Inferior parietal cortex (tissue), 1 donor: Measurements from ENCODE around the gene LYRM2.

Experiments used
- DNase-seq: peaks from one replicate; pipeline ENCODE4 v3.0.0-alpha.2; 2016; ENCODE audit errors: extremely low spot score

LYRM2 gene

GRCh38 chr6:89638320-89639195, at the start of gene LYRM2:
LYRM2 (minus strand) TSS chr6:89638747; CDS start chr6:89638716, 31 bp downstream.
- DNase-seq = peak; percentile 95

- no peak for DNase-seq
Observed at GRCh38 chr6:89688328-89688727, 49.8 kb upstream of the LYRM2 start.

- no peak for DNase-seq
Observed at GRCh38 chr6:89685311-89685710, 46.8 kb upstream of the LYRM2 start.

- DNase-seq = no peak
Observed at GRCh38 chr6:89682991-89683390, 44.4 kb upstream of the LYRM2 start.

GRCh38 chr6:89681983-89682564, 43.5 kb upstream of the LYRM2 start:
- no peak for DNase-seq

- no peak for DNase-seq
Observed at GRCh38 chr6:89680551-89680950, 42.0 kb upstream of the LYRM2 start.

GRCh38 chr6:89680150-89680549, 41.6 kb upstream of the LYRM2 start:
- DNase-seq = no peak

- DNase-seq = no peak
Observed at GRCh38 chr6:89679215-89680120, 40.9 kb upstream of the LYRM2 start.

- no peak for DNase-seq
Observed at GRCh38 chr6:89678531-89678930, 40.0 kb upstream of the LYRM2 start.

GRCh38 chr6:89675949-89676748, 37.6 kb upstream of the LYRM2 start:
- DNase-seq = peak; percentile 17

GRCh38 chr6:89670935-89671565, 32.5 kb upstream of the LYRM2 start:
- no peak for DNase-seq

GRCh38 chr6:89669002-89669401, 30.5 kb upstream of the LYRM2 start:
- no peak for DNase-seq

GRCh38 chr6:89667872-89668556, 29.5 kb upstream of the LYRM2 start:
- no peak for DNase-seq

- DNase-seq = no peak
Observed at GRCh38 chr6:89662659-89663223, 24.2 kb upstream of the LYRM2 start.

GRCh38 chr6:89661559-89661958, 23.0 kb upstream of the LYRM2 start:
- no peak for DNase-seq

GRCh38 chr6:89660981-89661380, 22.4 kb upstream of the LYRM2 start:
- DNase-seq = no peak

- DNase-seq = no peak
Observed at GRCh38 chr6:89657445-89658158, 19.1 kb upstream of the LYRM2 start.

GRCh38 chr6:89655122-89655521, 16.6 kb upstream of the LYRM2 start:
- no peak for DNase-seq

- no peak for DNase-seq
Observed at GRCh38 chr6:89650579-89650978, 12.0 kb upstream of the LYRM2 start.
